Measurements from ENCODE around the gene MAP4.
"Not testable (repeated sequence)": the region's sequence is repeated elsewhere in the genome, so short reads cannot be mapped to it uniquely, and the experiment has no call there.

MAP4 gene

GRCh38 chr3:48013288-48013980, 2.8 kb downstream of the MAP4 start:
- no peak for DNase-seq (ENCODE audit: low read depth)

- no peak for DNase-seq (ENCODE audit: low read depth)
Measured at GRCh38 chr3:48012659-48013058, 3.6 kb downstream of the MAP4 start.

GRCh38 chr3:48008066-48008465, 8.2 kb downstream of the MAP4 start:
- not testable (repeated sequence) for DNase-seq (ENCODE audit: low read depth)

GRCh38 chr3:48007361-48007760, 8.9 kb downstream of the MAP4 start:
- DNase-seq (ENCODE audit: low read depth) = not testable (repeated sequence)

GRCh38 chr3:48006794-48007193, 9.4 kb downstream of the MAP4 start:
- not testable (repeated sequence) for DNase-seq (ENCODE audit: low read depth)

GRCh38 chr3:48004694-48005093, 11.5 kb downstream of the MAP4 start:
- no peak for DNase-seq (ENCODE audit: low read depth)

- DNase-seq (ENCODE audit: low read depth) = no peak
Measured at GRCh38 chr3:48002787-48003186, 13.4 kb downstream of the MAP4 start.

GRCh38 chr3:48001991-48002390, 14.2 kb downstream of the MAP4 start:
- DNase-seq (ENCODE audit: low read depth) = no peak

GRCh38 chr3:48000212-48000611, 16.0 kb downstream of the MAP4 start:
- DNase-seq (ENCODE audit: low read depth) = no peak

GRCh38 chr3:47996440-47996839, 19.8 kb downstream of the MAP4 start:
- DNase-seq (ENCODE audit: low read depth) = no peak

GRCh38 chr3:47994180-47994579, 22.0 kb downstream of the MAP4 start:
- DNase-seq (ENCODE audit: low read depth) = no peak

- DNase-seq (ENCODE audit: low read depth) = no peak
Measured at GRCh38 chr3:47991341-47991740, 24.9 kb downstream of the MAP4 start.

- peak; percentile 68 for DNase-seq (ENCODE audit: low read depth)
Measured at GRCh38 chr3:47989981-47990440, 26.2 kb downstream of the MAP4 start.

GRCh38 chr3:47985381-47985780, 30.8 kb downstream of the MAP4 start:
- DNase-seq (ENCODE audit: low read depth) = peak; percentile 27

GRCh38 chr3:47984075-47984728, 32.0 kb downstream of the MAP4 start:
- peak; percentile 43 for DNase-seq (ENCODE audit: low read depth)

- no peak for DNase-seq (ENCODE audit: low read depth)
Measured at GRCh38 chr3:47980795-47981194, 35.4 kb downstream of the MAP4 start.

GRCh38 chr3:47979070-47979469, 37.1 kb downstream of the MAP4 start:
- no peak for DNase-seq (ENCODE audit: low read depth)

- no peak for DNase-seq (ENCODE audit: low read depth)
Measured at GRCh38 chr3:47978386-47978785, 37.8 kb downstream of the MAP4 start.

- DNase-seq (ENCODE audit: low read depth) = no peak
Measured at GRCh38 chr3:47976135-47976732, 40.0 kb downstream of the MAP4 start.

- no peak for DNase-seq (ENCODE audit: low read depth)
Measured at GRCh38 chr3:47974974-47975470, 41.2 kb downstream of the MAP4 start.

- no peak for DNase-seq (ENCODE audit: low read depth)
Measured at GRCh38 chr3:47971081-47971480, 45.1 kb downstream of the MAP4 start.

GRCh38 chr3:47964740-47965139, 51.5 kb downstream of the MAP4 start:
- no peak for DNase-seq (ENCODE audit: low read depth)

Data from GM04503 (cell line).